Thymus (tissue), 11 donors: ENCODE measurements around the gene GPR157. TPM values are rescaled to one million over a fixed set of nuclear protein-coding genes. Genes with fewer than 3 reads are reported as not detected.

Experiments used
- DNase-seq, 9 donors: peaks; one replicate each; pipeline ENCODE4 v3.0.0-alpha.2; 2013; ENCODE audit warnings: low spot score in 9 of 9, low read depth in 6 of 9, missing footprints in 1 of 9
- H3K27ac ChIP-seq, 2 donors: one replicate each; pipeline ENCODE4 v1.5.1; 2013; ENCODE audit warnings: control low read depth in 1 of 2, low read depth in 1 of 2, low read length in 1 of 2, mild to moderate bottlenecking in 1 of 2, moderate library complexity in 1 of 2
- H3K27me3 ChIP-seq, 2 donors: one replicate each; pipeline ENCODE4 v1.5.1; 2013; ENCODE audit warnings: low read length in 1 of 2; ENCODE audit not compliant: control insufficient read depth in 2 of 2, insufficient read depth in 1 of 2
- H3K36me3 ChIP-seq, 2 donors: one replicate each; pipeline ENCODE4 v1.5.1; 2013; ENCODE audit warnings: low read length in 1 of 2, mild to moderate bottlenecking in 1 of 2, moderate library complexity in 1 of 2; ENCODE audit not compliant: control insufficient read depth in 2 of 2, insufficient read depth in 2 of 2
- H3K4me1 ChIP-seq, 2 donors: one replicate each; pipeline ENCODE4 v1.5.1; 2013; ENCODE audit warnings: low read length in 2 of 2; ENCODE audit not compliant: control insufficient read depth in 2 of 2, insufficient read depth in 2 of 2
- H3K4me3 ChIP-seq, 2 donors: one replicate each; pipeline ENCODE4 v1.5.1; 2013; ENCODE audit warnings: low read length in 2 of 2, control low read depth in 1 of 2, mild to moderate bottlenecking in 1 of 2
- H3K9me3 ChIP-seq, 2 donors: one replicate each; pipeline ENCODE4 v1.5.1; 2013; ENCODE audit warnings: low read length in 1 of 2, mild to moderate bottlenecking in 1 of 2; ENCODE audit not compliant: control insufficient read depth in 2 of 2, insufficient read depth in 1 of 2
- WGBS: extraction: QIAGEN DNeasy Blood & Tissue Kit; methylation state at CpG from one replicate; pipeline ENCODE4 v1.1.7; 2013; 5-methylcytosine and 5-hydroxymethylcytosine counted together
- polyA plus RNA-seq: library from polyadenylated mRNA; stranded (reverse); fragments of 200-250 nt; gene quantifications from one replicate; pipeline ENCODE4 v1.2.3, GENCODE V29; 2013
- total RNA-seq: library from RNA; stranded (reverse); fragments of 120-200 nt; gene quantifications from one replicate; pipeline ENCODE4 v1.2.4, GENCODE V29; 2013
- donor health status: healthy.

GPR157 gene
- total and polyA plus RNA-seq, 2 donors, result 4.3 to 5.8 TPM

GRCh38 chr1:9078752-9079500, 50.0 kb downstream of the GPR157 start:
- Histone ChIP-seq H3K4me3 (no peak overlapping the region), H3K27me3 (peaks cover 0 to 3% of the 10 kb centered on the region in 2 donors), H3K27ac (no peak overlapping the region), H3K4me1 (peaks cover 0 to 13% of the 10 kb centered on the region in 2 donors), H3K36me3 (no peaks in the 10 kb centered on the region), H3K9me3 (no peaks in the 10 kb centered on the region)
- WGBS, result 44% methylated on average over 19 of the region's 19 CpGs
- no peak for DNase-seq

GRCh38 chr1:9078015-9078751, 50.7 kb downstream of the GPR157 start:
- WGBS, result 73% methylated on average over 9 of the region's 9 CpGs
- Histone ChIP-seq H3K4me1 (peaks cover 0 to 11% of the 10 kb centered on the region in 2 donors), H3K9me3 (no peaks in the 10 kb centered on the region), H3K27me3 (peaks cover 0 to 3% of the 10 kb centered on the region in 2 donors), H3K27ac (no peak overlapping the region), H3K4me3 (no peak overlapping the region), H3K36me3 (no peaks in the 10 kb centered on the region)
- no peak for DNase-seq

GRCh38 chr1:9075022-9075421, 53.9 kb downstream of the GPR157 start:
- Histone ChIP-seq H3K27ac (no peak overlapping the region), H3K4me1 (peaks cover 0 to 9% of the 10 kb centered on the region in 2 donors), H3K36me3 (no peaks in the 10 kb centered on the region), H3K9me3 (no peaks in the 10 kb centered on the region), H3K4me3 (no peak overlapping the region), H3K27me3 (peaks cover 0 to 3% of the 10 kb centered on the region in 2 donors)
- WGBS, result 26% methylated on average over 5 of the region's 5 CpGs
- no peak for DNase-seq

- peaks cover 0 to 9% of the 10 kb centered on the region in 2 donors for H3K4me1 ChIP-seq
- no peaks in the 10 kb centered on the region for H3K27me3 ChIP-seq
- no peaks in the 10 kb centered on the region for H3K36me3 ChIP-seq
- no peak overlapping the region for H3K27ac ChIP-seq
- no peak overlapping the region for H3K4me3 ChIP-seq
- no peaks in the 10 kb centered on the region for H3K9me3 ChIP-seq
- 99% methylated on average over 3 of the region's 3 CpGs for WGBS
- no peak for DNase-seq
These were observed 55.8 kb downstream of the GPR157 start for GRCh38 chr1:9073143-9073542.

GRCh38 chr1:9071554-9072235, 57.2 kb downstream of the GPR157 start:
- Histone ChIP-seq H3K36me3 (no peaks in the 10 kb centered on the region), H3K4me3 (no peak overlapping the region), H3K27me3 (no peaks in the 10 kb centered on the region), H3K27ac (no peak overlapping the region), H3K9me3 (no peaks in the 10 kb centered on the region), H3K4me1 (peaks cover 0 to 9% of the 10 kb centered on the region in 2 donors)
- WGBS, result 97% methylated on average over 50 of the region's 50 CpGs
- DNase-seq, result no peak

- peaks cover 0 to 9% of the 10 kb centered on the region in 2 donors for H3K4me1 ChIP-seq
These were observed 58.4 kb downstream of the GPR157 start for GRCh38 chr1:9070486-9070885.

GRCh38 chr1:9069326-9070100, 59.4 kb downstream of the GPR157 start, which contains the start of gene SLC2A5:
Gene SLC2A5, minus strand, starts transcription at chr1:9069635. Its CDS starts 99 bp downstream, at chr1:9069536.
- no peaks in the 10 kb centered on the region for H3K27me3 ChIP-seq
- no peaks in the 10 kb centered on the region for H3K9me3 ChIP-seq
- WGBS, result 35% methylated on average over 8 of the region's 8 CpGs
- H3K4me3 ChIP-seq, result no peak within 1 kb of the TSS
- H3K36me3 ChIP-seq, result no peaks in the 10 kb centered on the region
- H3K27ac ChIP-seq, result peak within 1 kb of the TSS; percentile 3 to 10
- DNase-seq, result no peak
- peaks cover 0 to 7% of the 10 kb centered on the region in 2 donors for H3K4me1 ChIP-seq

More at GRCh38 chr1:9070486-9070885, 58.4 kb downstream of the GPR157 start:
- H3K36me3 ChIP-seq, result no peaks in the 10 kb centered on the region
- no peak overlapping the region for H3K27ac ChIP-seq
- no peak for DNase-seq
- WGBS, result 96% methylated on average over 7 of the region's 7 CpGs
- no peaks in the 10 kb centered on the region for H3K27me3 ChIP-seq
- H3K4me3 ChIP-seq, result no peak overlapping the region
- H3K9me3 ChIP-seq, result no peaks in the 10 kb centered on the region

- Histone ChIP-seq H3K4me3 (no peak overlapping the region), H3K27ac (peak overlapping the region in 1 of 2 donors; percentile 3), H3K4me1 (peaks cover 0 to 11% of the 10 kb centered on the region in 2 donors), H3K27me3 (no peaks in the 10 kb centered on the region), H3K9me3 (no peaks in the 10 kb centered on the region), H3K36me3 (no peaks in the 10 kb centered on the region)
- WGBS, result 36% methylated on average over 4 of the region's 4 CpGs
- DNase-seq, result peak in 1 of 9 donors; percentile 29
These were observed 59.9 kb downstream of the GPR157 start for GRCh38 chr1:9068981-9069325.
